HG03060 (cell line): ENCODE measurements around the gene NCAPG2.
"Not testable (repeated sequence)": the region's sequence is repeated elsewhere in the genome, so short reads cannot be mapped to it uniquely, and the experiment has no call there.

Source experiments
- ATAC-seq: cut with Tn5 transposase; IDR thresholded peaks from one replicate; pipeline ENCODE4 v1.9.1; 2021; ENCODE audit warnings: low read depth, moderate number of reproducible peaks; ENCODE audit not compliant: unreplicated experiment

Gene NCAPG2

DNA sequence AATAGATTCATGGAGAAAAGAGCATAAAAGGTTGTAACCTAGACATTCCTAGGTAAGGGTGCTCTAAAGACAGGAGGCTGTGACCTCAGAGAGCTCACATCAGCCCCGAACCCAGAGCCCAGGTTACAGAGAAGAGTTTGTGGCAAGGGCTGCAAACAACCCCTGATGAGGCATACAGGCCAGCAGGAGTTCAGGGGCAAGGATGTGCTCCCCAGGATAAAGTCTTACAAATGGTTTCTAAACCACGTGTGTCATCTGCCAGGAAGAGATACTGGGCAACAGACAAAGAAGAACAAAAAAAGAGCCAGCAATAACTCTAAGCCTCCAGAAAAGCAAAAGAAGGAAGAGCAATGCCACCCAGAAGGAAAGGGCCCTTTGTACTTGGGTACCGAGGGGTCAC is 27.7 kb downstream of the NCAPG2 start:
- ATAC-seq = no peak

GRCh38 chr7:158676171-158676840 is 28.3 kb downstream of the NCAPG2 start:
- ATAC-seq = no peak

GRCh38 chr7:158672975-158673374 is 31.6 kb downstream of the NCAPG2 start:
- no peak for ATAC-seq

- ATAC-seq = not testable (repeated sequence)
Observed at GRCh38 chr7:158668086-158668485, 36.5 kb downstream of the NCAPG2 start.

- not testable (repeated sequence) for ATAC-seq
Observed at GRCh38 chr7:158666966-158667678, 37.5 kb downstream of the NCAPG2 start.

DNA sequence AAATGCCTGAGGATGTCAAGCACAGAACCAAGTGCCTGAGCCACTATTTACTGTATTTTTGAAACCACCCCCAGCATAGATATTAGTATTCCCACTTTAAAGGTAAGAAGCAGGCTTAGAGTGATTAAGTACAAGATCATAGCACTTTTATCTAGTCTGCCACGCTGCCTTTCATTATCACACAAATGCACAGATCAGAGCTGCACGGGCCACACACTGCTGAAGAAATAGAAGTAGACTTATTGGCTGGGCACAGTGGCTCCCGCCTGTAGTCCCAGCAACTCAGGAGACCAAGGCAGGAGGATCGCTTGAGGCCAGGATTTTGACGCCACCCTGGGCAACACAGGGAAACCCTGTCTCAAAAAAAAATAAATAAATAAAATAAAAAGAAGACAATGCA is 38.2 kb downstream of the NCAPG2 start:
- ATAC-seq = no peak

DNA sequence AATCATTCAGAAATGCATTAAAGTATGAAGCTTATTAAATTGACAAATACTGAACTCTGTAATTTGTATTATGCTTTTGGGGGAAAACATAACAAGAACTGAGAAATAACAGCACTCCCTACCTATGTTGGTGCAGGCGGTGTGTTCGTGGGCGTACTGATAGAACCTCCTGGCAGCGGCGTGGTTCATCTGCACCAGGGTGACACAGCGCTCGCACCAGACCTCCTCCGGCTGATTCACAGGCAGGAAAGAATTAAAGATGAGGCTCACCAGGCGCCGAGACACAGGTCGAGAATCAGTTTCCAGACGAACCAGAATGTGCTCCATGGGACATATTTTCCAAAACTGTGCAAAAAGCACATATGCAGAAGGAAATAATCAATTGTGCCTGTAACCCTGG is 40.2 kb downstream of the NCAPG2 start:
- ATAC-seq = no peak

- no peak for ATAC-seq
Observed at GRCh38 chr7:158663428-158663741, 41.2 kb downstream of the NCAPG2 start.

DNA sequence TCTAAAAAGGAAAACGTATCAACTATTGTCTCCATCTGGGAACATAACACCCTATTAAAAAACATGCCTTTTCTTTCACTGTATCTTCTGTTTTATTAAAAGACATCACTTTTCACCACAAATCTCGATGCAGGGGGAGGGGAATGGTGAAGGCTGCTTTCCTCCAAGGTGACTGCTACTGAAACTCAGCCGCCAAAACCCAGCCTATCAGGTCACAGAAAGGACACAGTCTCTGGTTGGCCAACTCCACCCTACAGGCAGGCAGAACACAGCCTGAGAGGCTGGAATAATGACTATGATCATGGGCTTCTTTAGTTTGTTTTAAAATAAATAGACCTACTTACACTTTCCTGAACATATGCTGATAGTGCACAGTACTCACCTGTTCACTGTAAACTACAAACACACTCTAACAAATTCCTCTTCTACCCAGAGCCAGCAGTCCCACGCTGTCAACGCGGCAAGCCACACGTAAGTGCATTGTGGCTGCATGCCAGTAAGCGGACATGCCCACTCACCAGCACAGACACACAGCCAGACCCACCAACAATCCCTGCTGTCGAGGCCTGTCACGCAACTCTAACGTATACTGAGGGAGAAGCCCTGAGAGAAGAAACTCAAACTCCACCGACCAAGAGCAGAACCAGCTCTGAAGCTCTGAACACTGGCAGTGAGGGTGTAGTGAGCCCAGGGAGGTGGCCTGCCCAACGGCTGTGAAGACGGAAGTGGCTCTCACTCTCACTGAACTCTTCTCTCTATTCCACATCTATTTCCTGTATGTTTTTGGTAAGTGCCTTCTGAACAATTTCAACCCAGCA is 41.8 kb downstream of the NCAPG2 start:
- no peak for ATAC-seq

DNA sequence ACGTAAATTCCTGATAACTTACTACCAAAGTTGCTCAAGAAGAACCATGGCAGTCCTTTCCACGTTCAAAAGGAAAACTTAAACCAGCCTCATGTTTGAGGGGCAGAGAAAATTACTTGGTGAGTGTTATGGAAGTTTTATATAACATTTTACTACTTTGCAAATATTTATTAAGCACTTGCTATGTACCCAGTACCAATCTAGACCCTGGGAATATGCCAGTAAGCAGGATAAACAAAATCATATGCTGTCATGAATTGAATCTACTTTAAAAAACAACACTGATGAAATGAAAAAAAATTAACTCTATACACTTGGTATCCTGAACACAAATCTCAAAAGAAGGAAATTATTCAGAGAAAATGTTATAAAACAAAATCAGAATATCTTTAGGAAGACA is 46.1 kb downstream of the NCAPG2 start:
- no peak for ATAC-seq

DNA sequence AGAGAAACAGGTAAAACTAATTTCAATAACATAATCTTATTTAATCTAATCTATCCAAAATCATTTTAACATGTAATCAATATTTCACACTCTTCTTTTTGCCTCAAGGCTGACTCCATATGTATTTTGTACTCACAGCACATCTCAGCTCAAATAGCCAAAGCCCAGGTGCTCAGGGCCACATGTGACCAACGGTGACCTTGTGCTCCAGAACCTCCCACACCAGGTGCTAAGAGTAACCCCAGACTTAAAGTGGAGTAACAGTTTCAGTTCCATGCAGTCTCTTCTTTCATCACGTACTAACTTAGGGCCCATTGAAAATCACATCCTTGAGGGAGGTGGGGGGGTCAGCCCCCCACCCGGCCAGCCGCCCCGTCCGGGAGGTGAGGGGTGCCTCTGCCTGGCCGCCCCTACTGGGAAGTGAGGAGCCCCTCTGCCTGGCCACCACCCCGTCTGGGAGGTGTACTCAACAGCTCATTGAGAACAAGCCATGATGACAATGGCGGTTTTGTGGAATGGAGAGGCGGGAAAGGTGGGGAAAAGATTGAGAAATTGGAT is 47.3 kb downstream of the NCAPG2 start:
- ATAC-seq = no peak

- peak; percentile 98 for ATAC-seq
Observed at GRCh38 chr7:158655931-158656441, 48.6 kb downstream of the NCAPG2 start.

DNA sequence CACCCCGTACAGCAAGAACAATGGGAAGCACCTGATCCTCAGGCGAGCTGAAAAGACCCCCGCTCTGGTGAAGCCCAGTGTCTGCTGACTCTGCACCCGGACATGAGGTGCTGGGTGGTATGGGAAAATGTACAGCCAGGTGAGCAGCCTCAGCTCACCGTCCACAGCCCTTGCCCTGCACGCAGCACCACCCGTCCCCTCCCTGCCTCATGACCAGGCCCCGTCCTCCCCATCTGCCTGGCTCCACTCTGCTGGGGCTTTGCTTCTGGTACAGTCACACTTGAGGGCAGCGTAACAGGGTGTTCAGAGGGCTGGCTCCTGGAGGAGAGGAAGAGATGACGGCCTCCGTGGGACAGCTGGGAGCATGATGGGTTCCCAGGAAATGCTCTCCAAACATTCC is 49.1 kb downstream of the NCAPG2 start:
- no peak for ATAC-seq

- ATAC-seq = no peak
Observed at GRCh38 chr7:158651968-158652565, 52.5 kb downstream of the NCAPG2 start.

- ATAC-seq = no peak
Observed at GRCh38 chr7:158650821-158651225, 53.8 kb downstream of the NCAPG2 start.

- no peak for ATAC-seq
Observed at GRCh38 chr7:158649279-158649678, 55.3 kb downstream of the NCAPG2 start.

DNA sequence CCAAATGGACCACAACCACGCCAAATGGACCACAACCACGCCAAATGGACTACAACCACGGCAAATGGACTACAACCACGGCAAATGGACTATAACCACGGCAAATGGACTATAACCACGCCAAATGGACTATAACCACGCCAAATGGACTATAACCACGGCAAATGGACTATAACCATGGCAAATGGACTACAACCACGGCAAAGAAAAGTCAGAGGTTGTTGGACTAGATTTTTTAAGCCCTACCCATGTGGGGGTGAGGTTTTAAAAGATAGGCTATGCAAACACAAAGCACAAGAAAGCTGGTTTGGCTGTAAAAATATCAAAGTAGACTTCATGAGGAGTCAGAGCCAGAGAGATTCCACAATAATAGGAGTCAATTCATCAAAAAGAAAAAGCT is 55.8 kb downstream of the NCAPG2 start:
- no peak for ATAC-seq

DNA sequence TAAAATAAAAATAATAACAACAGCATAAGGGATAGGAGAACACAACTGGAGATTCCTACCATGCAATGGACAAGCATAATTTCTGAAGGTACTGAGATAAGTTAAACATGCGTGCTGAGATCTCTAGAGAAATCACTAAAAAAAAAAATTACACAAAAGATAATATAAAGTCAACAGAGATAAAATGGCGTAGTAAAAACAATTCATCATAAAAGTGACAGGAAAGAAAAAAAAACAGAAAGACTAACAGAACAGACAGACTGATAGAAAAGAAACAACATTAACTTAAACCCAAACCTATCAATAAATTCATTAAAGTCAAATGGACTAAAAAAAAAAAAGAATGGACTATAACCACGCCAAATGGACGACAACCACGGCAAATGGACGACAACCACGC is 56.4 kb downstream of the NCAPG2 start:
- ATAC-seq = no peak

DNA sequence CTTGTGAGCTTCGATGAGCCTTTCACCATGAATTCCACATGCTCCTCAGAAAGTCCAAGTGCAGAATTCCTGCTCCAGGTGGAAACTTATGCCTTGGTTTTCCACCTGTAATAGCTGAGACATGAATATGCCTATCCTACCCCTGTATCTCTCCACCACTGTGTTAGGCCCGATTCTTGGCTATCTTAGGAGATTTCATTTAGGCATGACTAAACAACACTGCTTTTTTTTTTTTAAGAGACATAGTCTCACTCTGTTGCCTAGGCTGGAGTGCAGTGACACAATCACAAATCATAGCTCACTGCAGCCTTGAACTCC is 57.2 kb downstream of the NCAPG2 start:
- ATAC-seq = no peak

DNA sequence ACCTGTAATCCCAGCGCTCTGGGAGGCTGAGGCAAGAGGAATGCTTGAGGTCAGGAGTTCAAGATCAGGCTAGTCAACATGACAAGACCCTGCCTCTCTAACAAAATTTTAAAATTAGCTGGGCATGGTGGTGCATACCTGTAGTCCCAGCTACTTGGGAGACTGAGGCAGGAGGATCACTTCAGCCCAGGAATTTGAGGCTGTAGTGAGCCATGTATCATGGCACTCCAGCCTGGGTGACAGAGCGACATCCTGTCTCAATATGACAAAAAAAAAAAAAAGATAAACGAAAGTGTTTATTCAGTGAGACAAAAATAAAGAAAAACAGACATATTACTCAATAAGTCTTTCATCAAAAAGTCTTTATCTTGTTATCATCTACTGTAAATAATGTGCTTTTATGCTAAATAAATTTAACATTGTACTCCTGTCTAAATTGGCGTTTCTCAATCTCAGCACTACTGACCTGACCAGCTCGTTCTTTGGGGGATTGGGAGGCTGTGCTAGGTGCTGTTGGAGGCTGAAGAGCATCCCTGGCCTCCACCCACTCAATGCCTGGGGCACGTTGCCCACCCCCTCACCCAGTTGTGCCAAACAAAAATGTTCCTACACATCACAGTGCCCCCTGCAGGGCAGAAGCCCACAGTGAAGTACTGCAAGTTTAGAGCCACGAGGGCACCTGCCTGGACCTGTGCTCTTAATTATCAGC is 57.7 kb downstream of the NCAPG2 start:
- ATAC-seq = no peak
